Activated CD4-positive, alpha-beta T cell treated with anti-CD3 and anti-CD28 coated beads, Interleukin-2, Interleukin-4, amounts not matched to agents 100 ng/mL and 50 ng/mL, durations not matched to agents 16 hours and 8 hours (primary cell): Measurements from ENCODE around the gene CTU2.

ENCODE experiments used
- DNase-seq: peaks from one replicate; pipeline ENCODE4 v3.0.0-alpha.2; 2020; ENCODE audit warnings: low spot score

CTU2 gene

DNA sequence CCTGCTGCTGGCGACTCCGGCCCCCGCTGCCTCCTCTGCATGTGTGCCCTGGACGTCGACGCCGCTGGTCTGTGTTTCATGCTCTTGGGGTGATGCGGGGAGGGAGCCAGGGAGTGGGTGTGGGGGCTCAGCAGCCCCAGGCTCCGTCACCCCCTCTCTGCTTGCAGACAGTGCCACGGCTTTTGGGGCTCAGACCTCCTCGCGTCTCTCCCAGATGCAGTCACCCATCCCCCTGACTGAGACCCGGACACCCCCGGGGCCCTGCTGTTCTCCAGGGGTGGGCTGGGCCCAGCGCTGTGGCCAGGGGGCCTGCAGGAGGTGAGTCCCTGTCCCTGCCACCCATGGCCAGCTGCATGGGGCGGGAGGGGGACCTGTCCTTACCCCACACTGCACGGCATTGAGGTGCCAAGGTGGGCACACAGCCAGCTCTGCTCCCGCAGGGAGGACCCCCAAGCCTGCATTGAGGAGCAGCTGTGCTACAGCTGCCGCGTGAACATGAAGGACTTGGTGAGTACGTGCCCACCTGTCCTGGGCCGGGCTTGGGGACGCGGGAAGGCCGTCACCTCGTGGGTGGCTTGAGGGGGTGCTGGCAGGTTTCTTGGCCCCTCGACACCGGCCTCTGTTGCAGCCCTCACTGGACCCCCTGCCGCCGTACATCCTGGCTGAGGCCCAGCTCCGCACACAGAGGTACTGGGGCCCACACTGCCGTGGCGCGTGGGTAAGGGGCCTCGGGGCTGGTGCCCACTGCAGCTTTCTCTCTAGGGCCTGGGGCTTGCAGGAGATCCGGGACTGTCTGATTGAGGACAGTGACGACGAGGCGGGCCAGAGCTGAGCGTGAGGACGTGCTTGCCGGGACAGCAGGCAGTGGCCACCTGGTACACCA is 8.4 kb downstream of the CTU2 start:
- DNase-seq, result no peak

DNA sequence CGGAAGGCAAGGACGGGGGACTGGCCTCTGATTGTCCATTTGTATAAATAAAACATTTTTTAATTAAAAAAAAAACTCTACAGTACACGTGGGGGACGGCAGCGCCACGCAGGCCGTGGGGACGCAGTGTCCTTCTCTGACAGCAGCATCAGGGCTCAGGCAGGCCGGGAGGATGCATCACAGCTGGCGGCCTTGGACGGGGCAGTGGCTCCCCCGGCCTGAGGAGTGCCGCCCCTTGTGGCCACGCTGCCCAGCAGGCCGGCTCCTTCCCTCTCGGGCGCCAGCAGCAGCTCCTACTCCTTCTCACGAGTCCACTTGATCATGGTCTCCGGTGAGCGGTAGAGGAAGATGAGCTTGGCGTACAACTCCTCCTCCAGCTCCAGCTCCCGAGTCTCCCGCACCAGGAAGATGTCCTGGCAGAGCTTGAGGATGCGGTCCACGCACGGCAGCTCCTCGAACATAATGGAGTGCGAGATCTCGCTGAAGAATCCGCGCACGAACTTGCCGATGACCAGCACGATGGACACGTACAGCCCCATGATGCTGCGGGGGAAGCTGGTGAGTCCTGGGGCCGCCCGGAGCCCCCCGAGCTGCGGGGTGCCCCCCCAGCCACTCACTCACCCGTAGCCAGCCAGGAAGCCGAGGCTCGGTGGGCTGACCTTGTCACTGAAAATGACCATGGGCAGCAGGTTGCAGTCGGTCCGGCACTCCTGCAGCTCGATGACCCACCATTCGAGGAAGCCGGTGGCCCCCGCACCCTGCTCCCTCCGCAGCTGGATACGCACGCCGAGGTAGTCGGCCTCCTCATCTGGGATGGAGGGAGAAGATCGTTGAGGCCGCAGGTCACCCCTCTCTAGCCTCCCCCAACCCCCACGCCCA is 9.2 kb downstream of the CTU2 start:
- DNase-seq, result no peak

DNA sequence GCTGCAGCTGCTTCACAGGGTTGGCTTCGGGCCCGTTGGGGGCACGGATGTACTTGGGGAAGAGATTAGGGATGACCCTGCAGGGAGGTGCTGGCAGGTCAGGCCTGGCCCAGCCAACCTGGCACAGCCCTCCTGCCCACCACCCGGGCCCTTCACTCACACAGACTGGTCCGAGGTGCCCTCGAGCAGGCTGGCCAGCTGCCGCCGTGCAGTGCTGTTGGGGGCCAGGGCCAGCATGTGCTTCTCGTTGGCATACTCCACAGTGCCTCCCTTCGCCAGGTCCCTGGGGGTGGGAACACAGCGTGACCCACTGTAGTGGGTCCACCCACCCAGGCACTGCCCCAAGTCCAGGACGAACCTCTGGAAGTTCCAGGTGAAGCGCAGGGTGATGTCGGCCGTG is 9.9 kb downstream of the CTU2 start:
- no peak for DNase-seq

DNA sequence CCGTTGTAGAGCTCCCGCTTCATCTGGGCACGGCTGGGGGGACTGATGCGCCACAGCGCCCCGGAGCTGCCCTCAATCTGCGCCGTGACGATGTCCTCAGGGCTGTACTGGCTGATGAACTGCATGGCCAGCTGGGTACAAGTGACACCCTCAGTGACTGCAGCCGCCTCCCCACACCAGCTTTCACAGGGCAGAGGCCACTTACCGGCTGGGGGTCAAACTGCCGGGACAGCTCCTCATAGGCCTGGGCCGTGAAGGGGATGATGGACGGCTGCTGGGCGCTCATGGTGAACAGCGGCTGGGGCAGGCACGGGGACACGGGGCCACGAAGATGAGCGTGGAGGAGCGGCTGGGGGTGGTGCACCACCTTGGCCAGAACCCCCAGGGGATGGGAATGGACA is 10.3 kb downstream of the CTU2 start:
- DNase-seq, result no peak

DNA sequence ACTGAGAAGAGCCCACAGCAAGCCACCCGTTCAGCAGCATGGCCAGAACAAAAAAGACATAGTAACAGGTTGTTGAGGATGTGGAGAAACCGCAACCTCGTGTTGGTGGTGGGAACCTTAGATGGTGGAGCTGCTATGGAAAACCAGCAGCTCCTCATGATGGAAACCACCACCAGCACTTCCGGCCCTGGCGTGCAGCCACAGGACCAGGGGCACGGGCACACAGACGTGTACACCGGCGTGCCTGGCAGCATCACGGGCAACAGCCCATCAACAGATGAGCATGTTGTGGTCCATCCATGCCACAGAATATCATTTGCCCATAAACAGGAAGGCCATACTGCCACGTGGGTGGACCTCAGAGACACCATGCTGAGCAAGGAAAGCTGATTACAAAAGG is 11.9 kb downstream of the CTU2 start:
- DNase-seq, result no peak

DNA sequence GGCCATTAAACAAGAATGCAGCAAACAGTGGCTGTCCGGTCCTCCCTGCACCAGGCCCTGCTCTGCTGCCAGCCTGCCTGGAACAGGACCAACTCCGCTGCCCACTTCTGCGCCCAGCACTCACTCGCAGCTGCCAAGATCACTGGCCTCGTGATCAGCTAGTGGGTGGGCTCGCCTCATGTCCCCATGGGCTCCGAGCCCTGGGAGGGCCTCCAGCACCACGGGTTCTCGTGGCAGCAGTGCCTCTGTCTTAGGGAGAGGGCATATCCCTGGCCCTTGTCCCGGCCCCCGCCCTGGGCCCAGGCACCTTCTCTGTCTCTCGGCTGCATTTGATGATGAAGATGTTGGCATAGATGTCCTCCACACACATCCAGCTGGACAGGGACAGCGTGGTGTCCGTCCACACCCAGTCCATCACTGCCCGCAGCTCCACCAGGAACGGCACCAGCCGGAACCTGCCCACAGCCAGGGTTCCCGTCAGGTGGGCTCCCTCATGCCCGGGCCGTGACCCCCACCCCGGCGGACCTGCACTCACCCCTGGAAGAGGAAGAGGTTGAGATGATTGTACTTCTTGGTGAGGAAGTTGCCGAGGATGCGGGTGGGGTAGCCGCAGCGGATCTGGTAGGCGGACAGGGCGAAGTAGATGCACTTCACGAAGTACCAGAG is 13.1 kb downstream of the CTU2 start:
- no peak for DNase-seq

DNA sequence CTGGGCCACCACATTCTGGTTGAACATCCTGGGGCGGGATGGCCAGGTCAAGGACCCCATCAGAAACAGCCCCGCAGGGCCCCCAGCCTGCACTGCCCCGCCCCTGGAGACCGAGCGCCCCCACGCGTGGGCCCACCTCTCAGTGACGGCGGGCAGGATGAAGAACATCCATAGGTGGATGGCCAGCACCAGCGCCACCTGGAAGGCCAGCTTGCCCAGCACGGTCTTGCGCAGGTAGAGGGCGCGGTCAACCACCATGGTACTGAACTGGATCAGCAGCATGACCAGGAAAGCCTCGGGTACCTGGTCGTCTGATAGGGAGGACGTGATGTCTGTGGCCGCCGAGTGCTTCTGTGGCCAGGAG is 13.6 kb downstream of the CTU2 start:
- DNase-seq, result no peak

DNA sequence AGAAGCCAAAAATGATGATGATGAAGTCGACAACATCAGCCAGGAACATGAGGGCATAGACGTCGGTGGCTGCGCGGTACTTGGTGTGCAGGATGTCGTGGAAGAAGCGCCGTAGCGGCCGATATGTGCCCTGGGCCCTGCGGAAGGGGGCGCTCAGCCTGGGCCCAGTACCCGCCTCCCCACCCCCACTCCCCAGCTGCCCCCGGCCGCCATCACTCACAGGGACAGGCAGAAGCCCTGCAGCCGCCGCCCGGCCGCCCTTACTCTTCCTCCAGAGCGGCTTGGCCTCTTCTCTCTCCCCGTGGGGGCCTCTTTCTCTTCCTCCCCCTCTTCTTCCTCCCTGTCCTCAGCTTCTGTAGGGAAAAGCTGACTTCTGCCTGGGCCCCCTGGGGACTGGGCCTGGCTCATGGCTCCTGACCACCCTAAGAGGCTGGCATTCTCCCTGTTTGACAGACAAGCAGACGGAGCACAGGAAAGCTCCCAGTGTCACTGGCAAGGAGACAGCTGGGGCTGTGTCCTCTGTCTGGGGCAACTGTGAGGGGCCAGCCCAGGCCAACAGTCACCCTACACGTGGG is 14.2 kb downstream of the CTU2 start:
- no peak for DNase-seq

DNA sequence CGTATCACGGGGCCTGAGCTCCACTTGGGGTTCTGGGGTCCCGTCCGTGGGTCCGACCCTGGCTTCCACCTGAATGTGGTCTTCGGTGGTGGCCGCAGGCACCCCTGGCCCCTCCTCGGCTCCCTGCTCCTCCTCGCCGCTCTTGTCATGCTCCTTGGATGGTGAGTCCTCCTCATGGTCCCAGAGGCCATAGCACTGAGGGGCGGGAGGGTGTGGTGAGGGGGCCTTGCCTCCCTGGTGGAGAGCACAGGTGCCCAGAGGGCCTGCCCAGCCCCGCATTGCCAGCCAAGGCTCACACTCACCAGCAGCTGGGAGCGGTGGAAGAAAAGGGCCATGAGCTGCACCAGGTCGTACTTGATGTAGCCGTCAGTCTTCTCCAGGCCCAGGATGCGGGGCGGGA is 14.9 kb downstream of the CTU2 start:
- DNase-seq, result no peak

DNA sequence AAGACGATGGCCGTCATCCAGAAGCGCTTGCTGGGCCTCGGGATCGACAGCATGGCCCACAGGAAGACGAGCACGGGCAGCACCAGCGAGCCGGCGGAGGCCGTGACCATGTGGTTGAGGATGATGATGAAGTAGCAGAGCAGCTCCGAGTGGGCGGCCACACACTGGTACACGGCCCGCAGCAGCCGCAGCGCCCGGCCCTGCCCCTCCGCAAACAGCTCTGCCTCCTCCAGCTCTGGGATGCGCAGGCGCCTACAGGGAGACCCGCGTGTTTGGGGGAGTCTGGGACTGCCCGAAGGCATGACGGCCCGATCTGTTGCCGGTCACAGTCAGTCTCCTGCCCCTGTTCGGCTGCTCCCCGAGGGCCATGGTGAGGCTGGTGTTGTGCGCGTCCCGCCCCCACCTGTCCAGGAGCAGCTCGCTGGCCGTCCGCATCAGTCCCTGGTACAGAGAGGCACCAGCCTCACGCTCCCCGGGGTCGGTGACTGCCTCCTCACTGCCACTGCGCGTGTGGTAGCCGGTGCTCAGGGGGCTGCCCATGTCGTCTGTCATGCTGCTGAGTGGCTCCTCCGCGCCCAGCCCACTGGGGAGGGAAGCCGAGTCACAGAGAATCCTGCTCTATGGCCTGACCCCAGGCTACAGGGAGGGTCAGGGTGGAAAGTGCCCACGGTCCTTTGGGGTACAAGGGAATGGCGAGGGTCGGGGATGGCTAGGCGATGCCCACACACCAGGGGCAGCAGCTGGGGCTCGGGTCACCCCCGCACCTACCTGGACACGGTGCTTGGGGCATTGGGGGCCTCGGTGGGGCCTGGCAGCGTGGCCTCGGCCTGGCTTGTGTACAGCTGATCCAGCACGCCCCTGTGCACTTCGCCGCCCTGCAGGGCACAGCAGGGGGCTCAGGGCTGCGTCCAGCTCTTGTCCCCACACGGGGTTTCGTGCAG is 15.8 kb downstream of the CTU2 start:
- DNase-seq, result no peak

DNA sequence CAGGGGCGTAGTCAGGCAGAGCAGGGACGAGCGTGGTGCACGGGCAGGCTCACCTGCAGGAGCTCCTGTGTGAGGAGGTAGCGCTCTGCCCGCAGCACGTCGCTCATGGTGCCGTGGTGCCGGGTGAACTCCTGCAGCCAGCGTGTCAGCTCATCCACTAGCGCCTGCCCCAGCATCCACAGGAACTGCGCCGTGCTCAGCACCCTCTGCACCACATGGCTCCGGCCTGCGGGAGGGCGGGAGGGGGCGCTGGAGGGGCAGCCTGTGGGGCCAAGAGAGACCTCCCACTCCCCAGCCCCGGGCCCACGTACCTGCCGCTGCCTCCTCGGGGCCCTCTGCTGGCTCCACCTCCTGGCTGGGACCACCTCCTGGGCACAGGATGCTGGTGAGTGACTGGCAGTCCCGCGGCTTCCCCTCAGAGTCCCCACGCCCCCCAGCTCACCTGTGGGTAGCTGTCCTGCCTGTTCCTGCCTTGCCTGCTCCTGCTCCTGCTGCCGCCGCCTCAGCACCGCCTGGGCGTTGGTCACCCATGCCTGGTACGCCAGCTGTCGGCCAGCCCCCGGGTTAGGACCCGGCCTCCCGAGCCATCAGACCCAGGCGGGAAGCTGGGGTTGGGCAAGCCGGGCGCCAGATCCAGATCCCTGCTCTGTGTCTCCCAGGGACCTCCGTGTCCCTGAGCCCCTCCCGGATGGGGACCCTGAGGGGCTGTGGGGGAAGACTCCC is 16.6 kb downstream of the CTU2 start:
- DNase-seq, result no peak

DNA sequence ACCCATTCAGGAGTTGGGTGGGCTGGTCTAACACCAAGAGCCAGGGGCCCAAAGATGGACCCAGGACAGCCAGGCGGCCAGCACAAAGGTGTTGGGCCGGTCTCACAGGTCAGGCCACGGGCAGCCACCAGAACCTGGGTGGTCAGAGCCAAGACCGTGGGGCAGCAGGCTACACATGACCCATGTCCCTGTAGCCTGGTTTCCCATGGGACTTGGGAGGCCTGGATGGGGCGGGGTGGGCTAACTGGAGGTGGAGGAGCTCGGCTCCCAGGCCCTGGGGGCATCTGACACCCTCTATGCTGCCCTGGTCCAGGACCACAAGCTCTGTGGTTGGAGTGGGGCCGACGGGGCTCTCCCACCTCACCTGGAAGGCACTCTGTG is 17.2 kb downstream of the CTU2 start:
- DNase-seq, result no peak

DNA sequence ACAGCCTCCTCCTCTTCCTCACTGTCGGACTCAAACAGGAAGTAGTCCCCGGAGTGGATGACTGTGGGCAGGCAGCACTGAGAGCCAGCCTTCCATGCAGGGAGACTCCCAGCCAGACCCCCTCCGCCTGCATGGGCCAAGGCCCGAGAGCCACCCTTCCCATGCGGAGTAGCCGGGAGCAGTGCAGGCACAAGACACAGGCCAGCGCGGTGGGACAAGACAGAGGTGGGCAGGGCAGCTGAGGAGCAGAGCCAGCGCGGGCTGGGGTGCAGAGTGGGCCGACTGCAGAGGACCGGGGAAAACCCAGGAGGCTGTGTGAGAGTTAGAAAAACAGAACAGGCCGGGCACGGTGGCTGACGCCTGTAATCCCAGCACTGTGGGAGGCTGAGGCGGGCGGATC is 17.6 kb downstream of the CTU2 start:
- no peak for DNase-seq

DNA sequence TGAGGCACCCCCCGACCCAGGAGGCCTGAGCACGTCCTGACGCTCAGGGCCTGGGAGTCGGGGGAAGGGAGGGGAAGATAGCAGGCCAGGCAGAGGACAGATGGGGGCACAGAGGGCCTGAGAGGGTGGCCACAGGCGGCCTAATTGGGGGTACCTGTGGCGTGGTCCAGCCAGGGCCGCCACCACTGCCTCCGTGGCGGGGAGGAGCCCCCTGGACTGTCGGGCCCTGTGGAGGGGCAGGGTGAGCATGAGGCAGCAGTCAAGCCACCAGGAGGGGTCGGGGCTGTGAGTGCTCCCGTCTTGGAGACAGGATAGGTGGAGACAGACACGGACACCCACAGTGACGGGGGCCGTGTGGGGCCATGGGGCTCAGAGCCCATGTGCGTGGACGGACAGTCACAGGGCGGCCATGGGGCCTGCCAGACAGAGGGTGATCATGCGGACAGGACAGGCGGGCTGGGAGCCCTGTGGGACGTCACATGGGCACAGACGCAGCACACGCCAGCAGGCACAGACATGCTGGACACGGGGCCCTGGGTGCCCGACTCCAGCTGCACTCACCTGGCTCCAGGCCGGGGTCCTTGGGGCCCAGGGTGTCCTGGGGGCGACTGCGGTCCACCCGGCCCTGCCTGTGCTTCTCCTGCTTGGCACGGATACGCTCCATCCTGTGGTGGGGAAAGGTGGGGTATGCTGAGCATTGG is 18.7 kb downstream of the CTU2 start:
- DNase-seq, result no peak

DNA sequence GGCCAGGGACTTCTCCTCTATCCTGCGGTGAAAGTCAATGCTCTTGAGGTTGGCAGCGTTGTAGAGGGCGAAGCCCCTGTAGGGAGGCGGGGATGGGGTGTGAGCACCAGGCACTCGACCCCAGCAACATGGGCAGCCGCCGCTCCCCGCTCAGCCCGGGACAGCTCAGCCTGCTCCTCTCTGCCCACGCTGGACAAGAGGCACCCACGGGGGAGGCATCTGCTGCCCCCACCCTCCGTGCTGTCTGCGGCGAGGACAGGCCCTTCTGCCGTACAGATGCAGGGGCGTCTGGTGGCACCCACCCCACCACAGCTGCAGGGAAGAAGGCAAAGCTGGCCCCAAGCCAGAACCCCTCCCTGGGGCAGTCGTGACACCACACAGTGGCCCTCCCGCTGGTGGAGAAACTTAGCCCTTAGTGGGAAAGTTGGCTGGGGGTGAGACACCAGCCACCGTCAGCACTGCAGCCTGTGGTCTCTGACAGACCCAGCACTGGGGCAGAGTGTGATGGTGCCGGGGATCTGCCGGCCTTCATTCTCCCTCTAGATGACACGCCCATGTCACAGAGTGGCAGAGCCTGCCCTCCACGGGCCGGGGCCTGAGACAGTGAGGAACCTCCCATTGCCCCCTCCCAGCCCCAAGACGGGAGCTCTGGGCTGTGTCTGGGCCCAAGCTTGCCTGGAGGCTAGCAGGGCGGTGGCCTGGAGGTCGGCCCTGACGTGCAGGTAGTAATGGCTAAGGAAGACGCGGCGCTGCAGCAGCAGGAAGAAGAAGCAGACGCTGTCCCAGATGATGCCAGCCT is 19.5 kb downstream of the CTU2 start:
- no peak for DNase-seq

DNA sequence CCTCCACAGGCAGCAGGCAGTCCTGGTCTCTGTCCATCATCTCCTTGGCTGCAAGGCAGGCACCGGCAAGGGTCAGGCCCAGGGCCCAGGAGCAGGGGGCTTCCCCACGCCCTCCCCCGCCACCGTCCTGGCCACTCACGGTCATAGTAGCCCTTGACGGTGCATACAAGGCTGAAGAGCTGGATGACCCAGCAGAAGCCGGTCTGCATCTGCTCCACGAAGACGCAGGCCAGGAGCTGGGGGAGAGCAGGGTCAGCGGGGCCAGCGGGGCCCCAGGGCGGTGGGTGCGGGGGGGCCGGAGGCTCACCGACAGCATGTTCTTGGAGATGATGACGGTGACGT is 20.1 kb downstream of the CTU2 start:
- DNase-seq, result no peak

DNA sequence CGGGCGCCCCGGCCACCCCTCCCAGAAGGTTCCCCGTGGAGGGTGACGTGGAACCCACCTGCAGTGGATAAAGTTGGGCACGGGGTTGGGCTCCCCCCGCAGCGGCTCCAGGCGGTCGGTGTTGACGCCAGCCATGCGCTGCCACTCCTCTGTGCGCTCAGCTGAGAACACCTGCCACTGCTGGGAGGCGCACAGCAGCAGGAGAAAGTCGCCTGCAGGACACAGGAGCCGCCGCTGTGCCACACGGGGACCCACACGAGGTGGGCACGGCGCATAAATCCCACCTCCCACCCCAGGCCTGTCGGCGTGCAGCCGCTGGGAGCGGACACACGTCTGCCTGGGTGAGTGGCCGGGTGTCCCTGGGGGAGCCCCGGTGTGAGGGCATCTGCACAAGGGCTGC is 20.7 kb downstream of the CTU2 start:
- DNase-seq, result no peak

DNA sequence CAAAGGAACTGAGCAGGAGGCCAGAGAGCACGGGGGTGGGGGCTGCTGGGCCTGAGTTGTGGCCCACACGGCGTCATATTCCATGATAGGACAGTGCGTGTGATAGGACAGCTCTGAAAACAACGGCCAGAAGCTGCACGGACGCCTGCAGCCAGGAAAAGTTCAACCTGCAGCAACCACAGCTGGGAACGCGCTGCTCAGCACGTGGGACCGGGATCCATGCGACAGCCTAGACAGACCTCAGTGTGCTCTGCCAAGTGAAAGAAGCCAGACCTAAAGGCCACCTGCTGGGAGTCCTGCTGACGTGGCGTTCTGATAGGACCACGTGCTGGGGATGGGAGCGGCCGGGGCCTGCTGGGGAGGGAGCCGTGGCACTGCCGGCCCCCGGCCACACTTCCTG is 21.6 kb downstream of the CTU2 start:
- no peak for DNase-seq
